ENCODE data around the gene RRH.
"Not testable (repeated sequence)": the region's sequence is repeated elsewhere in the genome, so short reads cannot be mapped to it uniquely, and the experiment has no call there.

RRH gene

GRCh38 chr4:109875106-109875505 is 47.3 kb downstream of the RRH start:
- H3K27me3 ChIP-seq (ENCODE audit: control insufficient read depth, insufficient read depth, low read length): no peaks in the 10 kb centered on the region
- no peak overlapping the region for H3K9ac ChIP-seq (ENCODE audit: low read length)
- H3K4me3 ChIP-seq (ENCODE audit: low read length): no peak overlapping the region

DNA sequence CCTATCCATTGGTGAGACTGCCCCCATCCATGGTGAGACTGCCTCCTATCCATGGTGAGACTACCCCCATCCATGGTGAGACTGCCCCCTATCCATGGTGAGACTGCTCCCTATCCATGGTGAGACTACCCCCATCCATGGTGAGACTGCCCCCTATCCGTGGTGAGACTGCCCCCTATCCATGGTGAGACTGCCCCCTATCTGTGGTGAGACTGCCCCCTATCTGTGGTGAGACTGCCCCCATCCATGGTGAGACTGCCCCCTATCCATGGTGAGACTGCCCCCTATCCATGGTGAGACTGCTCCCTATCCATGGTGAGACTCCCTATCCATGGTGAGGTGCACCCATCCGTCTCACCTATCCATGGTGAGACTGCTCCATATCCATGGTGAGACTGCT is 47.8 kb downstream of the RRH start:
- H3K4me3 ChIP-seq (ENCODE audit: low read length); H3K4me1 ChIP-seq (ENCODE audit: control insufficient read depth, low read depth, low read length); H3K27me3 ChIP-seq (ENCODE audit: control insufficient read depth, insufficient read depth, low read length); H3K9me3 ChIP-seq (ENCODE audit: control insufficient read depth, low read depth, low read length); H3K36me3 ChIP-seq (ENCODE audit: control insufficient read depth, low read depth, low read length); H3K27ac ChIP-seq (ENCODE audit: low read length); H3K9ac ChIP-seq (ENCODE audit: low read length): not testable (repeated sequence)

More at GRCh38 chr4:109875106-109875505, 47.3 kb downstream of the RRH start:
- Histone ChIP-seq H3K4me1 (ENCODE audit: control insufficient read depth, low read depth, low read length) (no peaks in the 10 kb centered on the region), H3K9me3 (ENCODE audit: control insufficient read depth, low read depth, low read length) (no peaks in the 10 kb centered on the region), H3K27ac (ENCODE audit: low read length) (no peak overlapping the region), H3K36me3 (ENCODE audit: control insufficient read depth, low read depth, low read length) (no peaks in the 10 kb centered on the region)

- Histone ChIP-seq H3K36me3 (ENCODE audit: control insufficient read depth, low read depth, low read length) (no peaks in the 10 kb centered on the region), H3K27ac (ENCODE audit: low read length) (no peak overlapping the region), H3K9me3 (ENCODE audit: control insufficient read depth, low read depth, low read length) (no peaks in the 10 kb centered on the region), H3K9ac (ENCODE audit: low read length) (no peak overlapping the region), H3K27me3 (ENCODE audit: control insufficient read depth, insufficient read depth, low read length) (no peaks in the 10 kb centered on the region), H3K4me3 (ENCODE audit: low read length) (no peak overlapping the region), H3K4me1 (ENCODE audit: control insufficient read depth, low read depth, low read length) (no peaks in the 10 kb centered on the region)
Measured at GRCh38 chr4:109876634-109877265, 49.0 kb downstream of the RRH start.

GRCh38 chr4:109877400-109877799 is 49.6 kb downstream of the RRH start:
- no peak overlapping the region for H3K27ac ChIP-seq (ENCODE audit: low read length)

GRCh38 chr4:109878355-109878754 is 50.6 kb downstream of the RRH start:
- H3K4me1 ChIP-seq (ENCODE audit: control insufficient read depth, low read depth, low read length): no peaks in the 10 kb centered on the region

More at GRCh38 chr4:109877400-109877799, 49.6 kb downstream of the RRH start:
- Histone ChIP-seq H3K9ac (ENCODE audit: low read length) (no peak overlapping the region), H3K9me3 (ENCODE audit: control insufficient read depth, low read depth, low read length) (no peaks in the 10 kb centered on the region), H3K36me3 (ENCODE audit: control insufficient read depth, low read depth, low read length) (no peaks in the 10 kb centered on the region), H3K27me3 (ENCODE audit: control insufficient read depth, insufficient read depth, low read length) (no peaks in the 10 kb centered on the region), H3K4me3 (ENCODE audit: low read length) (no peak overlapping the region), H3K4me1 (ENCODE audit: control insufficient read depth, low read depth, low read length) (no peaks in the 10 kb centered on the region)

DNA sequence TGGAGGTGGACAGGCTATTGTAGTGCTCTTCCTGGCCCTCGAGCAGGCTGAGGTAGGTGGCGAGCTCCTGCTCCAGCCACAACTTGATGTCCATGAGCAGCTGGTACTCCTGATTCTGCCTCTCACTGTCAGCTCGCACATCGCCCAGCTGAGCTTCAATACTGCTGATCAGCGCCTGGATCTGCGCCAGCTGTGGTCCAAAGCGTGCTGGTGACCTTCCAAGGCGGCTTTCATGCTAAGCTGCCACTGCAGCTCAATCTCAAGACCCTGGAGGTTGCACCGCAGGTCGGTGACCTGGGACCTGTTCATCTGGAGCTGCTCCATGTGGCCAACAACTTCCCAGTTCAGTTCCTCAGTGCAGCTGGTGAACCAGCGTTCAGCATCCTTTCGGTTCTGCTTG is 51.3 kb downstream of the RRH start:
- Histone ChIP-seq H3K27me3 (ENCODE audit: control insufficient read depth, insufficient read depth, low read length) (no peaks in the 10 kb centered on the region), H3K27ac (ENCODE audit: low read length) (no peak overlapping the region), H3K36me3 (ENCODE audit: control insufficient read depth, low read depth, low read length) (no peaks in the 10 kb centered on the region), H3K4me1 (ENCODE audit: control insufficient read depth, low read depth, low read length) (no peaks in the 10 kb centered on the region), H3K4me3 (ENCODE audit: low read length) (no peak overlapping the region), H3K9ac (ENCODE audit: low read length) (no peak overlapping the region), H3K9me3 (ENCODE audit: control insufficient read depth, low read depth, low read length) (no peaks in the 10 kb centered on the region)

More at GRCh38 chr4:109878355-109878754, 50.6 kb downstream of the RRH start:
- H3K27ac ChIP-seq (ENCODE audit: low read length): no peak overlapping the region
- H3K4me3 ChIP-seq (ENCODE audit: low read length): no peak overlapping the region
- H3K9me3 ChIP-seq (ENCODE audit: control insufficient read depth, low read depth, low read length): no peaks in the 10 kb centered on the region
- no peaks in the 10 kb centered on the region for H3K36me3 ChIP-seq (ENCODE audit: control insufficient read depth, low read depth, low read length)
- H3K9ac ChIP-seq (ENCODE audit: low read length): no peak overlapping the region
- no peaks in the 10 kb centered on the region for H3K27me3 ChIP-seq (ENCODE audit: control insufficient read depth, insufficient read depth, low read length)

- Histone ChIP-seq H3K36me3 (ENCODE audit: control insufficient read depth, low read depth, low read length) (no peaks in the 10 kb centered on the region), H3K4me1 (ENCODE audit: control insufficient read depth, low read depth, low read length) (no peaks in the 10 kb centered on the region), H3K27me3 (ENCODE audit: control insufficient read depth, insufficient read depth, low read length) (no peaks in the 10 kb centered on the region), H3K4me3 (ENCODE audit: low read length) (no peak overlapping the region), H3K27ac (ENCODE audit: low read length) (no peak overlapping the region), H3K9ac (ENCODE audit: low read length) (no peak overlapping the region), H3K9me3 (ENCODE audit: control insufficient read depth, low read depth, low read length) (no peaks in the 10 kb centered on the region)
Measured at GRCh38 chr4:109879636-109880314, 52.0 kb downstream of the RRH start.

DNA sequence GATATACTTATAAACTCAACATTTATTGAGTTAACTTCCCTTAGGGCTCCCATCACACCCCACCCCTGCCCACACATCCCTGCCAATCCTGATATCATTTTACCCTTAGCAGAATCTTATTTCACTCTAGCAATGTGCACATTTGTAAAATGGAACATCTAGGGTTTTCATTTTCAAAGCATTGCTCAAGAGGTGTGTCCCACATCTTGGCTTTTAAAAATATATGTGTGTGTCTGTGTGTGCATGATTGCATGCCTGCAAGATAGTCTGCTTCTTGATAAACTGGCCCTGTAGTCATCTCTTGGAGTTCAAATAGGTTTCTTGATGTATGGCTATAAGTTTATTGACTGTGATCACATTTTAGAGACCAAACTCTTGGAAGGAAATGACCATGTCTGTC is 58.5 kb downstream of the RRH start:
- Histone ChIP-seq H3K36me3 (ENCODE audit: control insufficient read depth, low read depth, low read length) (no peaks in the 10 kb centered on the region), H3K27ac (ENCODE audit: low read length) (no peak overlapping the region), H3K4me1 (ENCODE audit: control insufficient read depth, low read depth, low read length) (no peaks in the 10 kb centered on the region), H3K9me3 (ENCODE audit: control insufficient read depth, low read depth, low read length) (no peaks in the 10 kb centered on the region), H3K4me3 (ENCODE audit: low read length) (no peak overlapping the region), H3K27me3 (ENCODE audit: control insufficient read depth, insufficient read depth, low read length) (no peaks in the 10 kb centered on the region), H3K9ac (ENCODE audit: low read length) (no peak overlapping the region)

- Histone ChIP-seq H3K36me3 (ENCODE audit: control insufficient read depth, low read depth, low read length) (no peaks in the 10 kb centered on the region), H3K4me1 (ENCODE audit: control insufficient read depth, low read depth, low read length) (no peaks in the 10 kb centered on the region), H3K4me3 (ENCODE audit: low read length) (no peak overlapping the region), H3K27ac (ENCODE audit: low read length) (no peak overlapping the region), H3K9me3 (ENCODE audit: control insufficient read depth, low read depth, low read length) (no peaks in the 10 kb centered on the region), H3K9ac (ENCODE audit: low read length) (no peak overlapping the region), H3K27me3 (ENCODE audit: control insufficient read depth, insufficient read depth, low read length) (no peaks in the 10 kb centered on the region)
Measured at GRCh38 chr4:109887071-109887470, 59.3 kb downstream of the RRH start.

DNA sequence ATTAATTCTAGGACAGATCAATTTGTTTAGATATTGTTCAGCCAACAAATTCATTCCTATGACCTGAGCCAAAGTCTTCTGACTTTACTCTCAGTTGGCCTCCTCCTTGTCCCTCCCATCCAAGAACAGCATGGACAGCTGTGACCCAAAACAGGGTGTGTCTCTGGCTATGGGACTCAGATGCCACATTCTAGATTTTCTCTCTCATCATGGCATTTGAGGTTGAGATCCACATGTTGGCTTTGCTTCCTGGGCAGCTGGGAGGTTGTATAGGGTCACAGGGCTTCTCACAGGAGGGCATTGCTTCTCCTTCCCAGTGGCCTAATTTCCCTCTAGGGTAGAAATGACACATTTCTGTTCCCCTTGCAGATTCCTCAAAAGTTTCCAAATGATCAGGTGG is 62.3 kb downstream of the RRH start:
- Histone ChIP-seq H3K4me1 (ENCODE audit: control insufficient read depth, low read depth, low read length) (no peaks in the 10 kb centered on the region), H3K9ac (ENCODE audit: low read length) (no peak overlapping the region), H3K4me3 (ENCODE audit: low read length) (no peak overlapping the region), H3K36me3 (ENCODE audit: control insufficient read depth, low read depth, low read length) (no peaks in the 10 kb centered on the region), H3K9me3 (ENCODE audit: control insufficient read depth, low read depth, low read length) (no peaks in the 10 kb centered on the region), H3K27me3 (ENCODE audit: control insufficient read depth, insufficient read depth, low read length) (no peaks in the 10 kb centered on the region), H3K27ac (ENCODE audit: low read length) (no peak overlapping the region)
